K562 (cell line): ENCODE measurements around the gene GART. TPM values are rescaled to one million over a fixed set of nuclear protein-coding genes. Genes with fewer than 3 reads are reported as not detected.

Source experiments
- ATAC-seq: fragments of 200-7000 bp; cut with Tn5 transposase; 3 replicates; pipeline ENCODE4 v1.9.1; 2020; ENCODE audit warnings: moderate library complexity
- BruUV-seq: library from RNA; stranded (reverse); fragments of 400-500 nt; replicated peaks from 2 replicates; lab custom pipeline; 2021; lab: Mats Ljungman, UMichigan
- CTCF ChIA-PET: fragments of 300-600 bp; formaldehyde crosslinking; extraction: SDS; loops from one replicate; lab custom pipeline; 2021; ENCODE audit warnings: low intra/inter-chr PET ratio; lab: Yijun Ruan, JAX
- POLR2A ChIA-PET: fragments of 300-600, 350-650 bp; sonication (Branson Sonifier 250); formaldehyde crosslinking; extraction: SDS; loops from one replicate; lab custom pipeline; 2021; ENCODE audit warnings: antibody characterized with exemption, inconsistent platforms; lab: Yijun Ruan, JAX
- DNase-seq, 4 experiments: peaks; one replicate each; pipeline versions ENCODE4 v3.0.0 to v3.0.0-alpha.2; 2011 to 2018; ENCODE audit warnings: low spot score in 3 of 4, mixed read lengths in 3 of 4; ENCODE audit errors: extremely low read depth in 1 of 4
- FAIRE-seq: peaks from 2 replicates; lab custom pipeline; 2011; peaks lifted over from hg19 to GRCh38; lab: Jason Lieb, UNC
- H2AFZ ChIP-seq: 2 replicates; pipeline ENCODE4 v1.6.0; 2011; ENCODE audit warnings: low read depth, low read length, control low read depth, inconsistent platforms
- H3K27ac ChIP-seq: fragments of 200-600 bp; 3 replicates; pipeline ENCODE4 v1.8.0; 2011; ENCODE audit warnings: low read depth, mild to moderate bottlenecking, control low read depth, inconsistent platforms, low read length, moderate library complexity, mixed read lengths; ENCODE audit errors: extremely low read depth
- H3K27me3 ChIP-seq, 2 experiments: fragments of 300-600 bp in 1 of 2; 2 replicates in 1 of 2; 3 replicates in 1 of 2; pipeline versions ENCODE4 v1.6.0 to v1.8.0; 2011; ENCODE audit warnings: inconsistent platforms in 2 of 2, low read length in 2 of 2, mild to moderate bottlenecking in 1 of 2, mixed read lengths in 1 of 2, moderate library complexity in 1 of 2; ENCODE audit not compliant: control insufficient read depth in 2 of 2, insufficient read depth in 2 of 2
- H3K36me3 ChIP-seq: fragments of 300-600 bp; 3 replicates; pipeline ENCODE4 v1.8.0; 2011; ENCODE audit warnings: mild to moderate bottlenecking, low read length, inconsistent platforms; ENCODE audit not compliant: control insufficient read depth, insufficient read depth
- H3K4me1 ChIP-seq, 2 experiments: fragments of 200-600 bp in 1 of 2; replicated peaks in 1 of 2; 2 replicates in 1 of 2; 3 replicates in 1 of 2; pipeline versions ENCODE4 v1.5.1 to v1.8.0; 2011; ENCODE audit warnings: inconsistent platforms in 2 of 2, low read length in 2 of 2, mild to moderate bottlenecking in 1 of 2, mixed read lengths in 1 of 2, moderate library complexity in 1 of 2; ENCODE audit not compliant: control insufficient read depth in 2 of 2, insufficient read depth in 2 of 2
- H3K4me2 ChIP-seq: 2 replicates; pipeline ENCODE4 v1.6.1; 2011; ENCODE audit warnings: low read length, control low read depth, inconsistent platforms, mixed read lengths; ENCODE audit not compliant: insufficient read depth
- H3K4me3 ChIP-seq: fragments of 200-600 bp; sonication (generic), shearing (Covaris generic); 2 replicates; pipeline ENCODE4 v1.5.1; 2016; ENCODE audit warnings: control low read depth, inconsistent platforms
- H3K79me2 ChIP-seq: fragments of 200-600 bp; 3 replicates; pipeline ENCODE4 v1.8.0; 2011; ENCODE audit warnings: low read length, inconsistent platforms; ENCODE audit not compliant: control insufficient read depth, insufficient read depth
- H3K9ac ChIP-seq, 2 experiments: 2 replicates each; pipeline versions ENCODE4 v1.6.0 to v1.6.1; 2011; ENCODE audit warnings: low read depth in 2 of 2, low read length in 2 of 2, control low read depth in 1 of 2, inconsistent platforms in 1 of 2, mild to moderate bottlenecking in 1 of 2, mixed read lengths in 1 of 2; ENCODE audit not compliant: insufficient read depth in 1 of 2
- H3K9me1 ChIP-seq: one replicate; pipeline ENCODE4 v1.6.0; 2011; ENCODE audit warnings: inconsistent platforms, mild to moderate bottlenecking, low read length, moderate library complexity; ENCODE audit not compliant: control insufficient read depth, insufficient read depth
- H3K9me3 ChIP-seq: replicated peaks from 2 replicates; pipeline ENCODE4 v1.5.1; 2011; ENCODE audit warnings: low read depth, low read length, inconsistent platforms; ENCODE audit not compliant: control insufficient read depth, insufficient read depth
- H4K20me1 ChIP-seq: replicated peaks from 2 replicates; pipeline ENCODE4 v1.6.1; 2011; ENCODE audit warnings: low read length, inconsistent platforms, mixed read lengths; ENCODE audit not compliant: control insufficient read depth, insufficient read depth
- C11orf30 ChIP-seq: fragments of 450-650 bp; IDR thresholded peaks from 2 replicates; pipeline ENCODE4 v1.6.1; 2016; ENCODE audit warnings: low read depth, mild to moderate bottlenecking
- CREB3L1 ChIP-seq: fragments of 450-650 bp; IDR thresholded peaks from 2 replicates; pipeline ENCODE4 v1.6.1; 2014; ENCODE audit warnings: low read depth, mild to moderate bottlenecking, moderate library complexity, borderline replicate concordance
- CREM ChIP-seq: IDR thresholded peaks from 2 replicates; pipeline ENCODE4 v1.6.1; 2014; ENCODE audit warnings: antibody characterized with exemption, low read depth
- MAFF ChIP-seq: IDR thresholded peaks from 2 replicates; pipeline ENCODE4 v1.6.1; 2012; ENCODE audit warnings: low read length, improper control_type of control experiment
- MAFG ChIP-seq: fragments of 450-650 bp; conservative IDR thresholded peaks from 2 replicates; pipeline ENCODE4 v1.6.1; 2016; ENCODE audit warnings: missing genetic modification characterization, missing compliant biosample characterization
- MAFK ChIP-seq: IDR thresholded peaks from 2 replicates; pipeline ENCODE4 v1.6.1; 2011; ENCODE audit warnings: low read length, improper control_type of control experiment
- NR3C1 ChIP-seq: sonication (generic); formaldehyde crosslinking; IDR thresholded peaks from 2 replicates; pipeline ENCODE4 v1.8.1; 2022; ENCODE audit warnings: missing genetic modification reagents
- SREBF2 ChIP-seq: sonication (generic); formaldehyde crosslinking; IDR thresholded peaks from 2 replicates; pipeline ENCODE4 v1.4.0; 2020; ENCODE audit warnings: mild to moderate bottlenecking, missing genetic modification reagents
- TCF15 ChIP-seq: fragments of 250-450 bp; sonication (Bioruptor Pico); IDR thresholded peaks from 2 replicates; pipeline ENCODE4 v1.8.0; 2022; ENCODE audit warnings: moderate library complexity, mild to moderate bottlenecking, inconsistent platforms
- TCF3 ChIP-seq: sonication (generic); formaldehyde crosslinking; IDR thresholded peaks from 2 replicates; pipeline ENCODE4 v1.4.0; 2020; ENCODE audit warnings: mild to moderate bottlenecking, missing genetic modification reagents
- ZNF3 ChIP-seq: fragments of 250-450 bp; sonication (Bioruptor Pico); IDR thresholded peaks from 2 replicates; pipeline ENCODE4 v1.5.0; 2021; ENCODE audit warnings: mild to moderate bottlenecking, moderate library complexity
- ZNF311 ChIP-seq: fragments of 250-450 bp; sonication (Bioruptor Pico); IDR thresholded peaks from 2 replicates; pipeline ENCODE4 v1.4.0; 2020; ENCODE audit warnings: mild to moderate bottlenecking, moderate library complexity
- ZNF316 ChIP-seq: fragments of 450-650 bp; IDR thresholded peaks from 2 replicates; pipeline ENCODE4 v1.6.1; 2016
- ZNF347 ChIP-seq: fragments of 450-650 bp; formaldehyde crosslinking; IDR thresholded peaks from 2 replicates; pipeline ENCODE4 v1.4.0; 2020; ENCODE audit warnings: low read depth, mild to moderate bottlenecking, moderate library complexity
- ZNF639 ChIP-seq, 2 experiments: fragments of 200-800 bp in 1 of 2; sonication (Bioruptor generic) in 1 of 2; sonication (generic) in 1 of 2; formaldehyde crosslinking in 1 of 2; IDR thresholded peaks in 1 of 2; conservative IDR thresholded peaks in 1 of 2; 2 replicates each; pipeline versions ENCODE4 v1.5.0 to v1.6.1; 2016 to 2020; ENCODE audit warnings: missing compliant biosample characterization in 1 of 2, missing genetic modification characterization in 1 of 2, missing genetic modification reagents in 1 of 2
- ZNF778 ChIP-seq: fragments of 450-650 bp; formaldehyde crosslinking; IDR thresholded peaks from 2 replicates; pipeline ENCODE4 v1.4.0; 2020; ENCODE audit warnings: mild to moderate bottlenecking, moderate library complexity
- WGBS: fragments of 100-300 bp; shearing (Covaris generic); methylation state at CpG from one replicate; pipeline ENCODE4 v1.1.6; 2016; ENCODE audit warnings: low coverage, mixed read lengths; ENCODE audit not compliant: insufficient coverage; ENCODE audit errors: missing lambda C conversion rate; 5-methylcytosine and 5-hydroxymethylcytosine counted together
- in situ Hi-C: fragments of 300-500 bp; cut with MboI; formaldehyde crosslinking; loops from 4 replicates; pipeline ENCODE4 v1.15.0; 2018; ENCODE audit warnings: inconsistent platforms, mixed read lengths
- intact Hi-C: fragments of 100-400 bp; cut with micrococcal nuclease; formaldehyde crosslinking; loops from 2 replicates; pipeline ENCODE4 v1.14.2; 2022
- polyA plus RNA-seq, 8 experiments: library from polyadenylated mRNA; depleted of rRNA in 4 of 8; stranded (reverse) in 5 of 8; unstranded in 3 of 8; fragments of >200 nt; fragmentation: Nextera tagmentation in 2 of 8; fragmentation: Illumina TruSeq in 1 of 8; extraction: Ambion mirVana in 2 of 8; extraction: Trizol in 1 of 8; gene quantifications; 2 replicates each; pipeline versions ENCODE4 v1.2.1 to v1.2.3, GENCODE V29; 2011 to 2014; ENCODE audit warnings: inconsistent platforms in 1 of 8, missing spikeins in 1 of 8
- total RNA-seq, 7 experiments: library from RNA; depleted of rRNA in 6 of 7; stranded (reverse); fragments of >200 nt in 6 of 7; fragmentation: Illumina TruSeq in 2 of 7; extraction: Trizol in 2 of 7; gene quantifications; 2 replicates each; pipeline versions ENCODE4 v1.2.1 to v1.2.3, GENCODE V29; 2011 to 2021; ENCODE audit warnings: low replicate concordance in 1 of 7
- TF ChIP-seq, protein P1 (sequence below): sonication (generic); formaldehyde crosslinking; IDR thresholded peaks from 2 replicates; pipeline ENCODE4 v1.9.0; 2022; ENCODE audit warnings: mild to moderate bottlenecking, missing genetic modification reagents
- TF ChIP-seq, protein P2 (sequence below): fragments of 250-450 bp; sonication (Bioruptor Pico); IDR thresholded peaks from 2 replicates; pipeline ENCODE4 v1.8.0; 2022; ENCODE audit warnings: inconsistent platforms

GART gene
- total and polyA plus RNA-seq, 9 of the 15 experiments (the other 6 are each of a cell fraction or from before 2014, with no cell fraction given): 141 to 429 (median 349) TPM

DNA sequence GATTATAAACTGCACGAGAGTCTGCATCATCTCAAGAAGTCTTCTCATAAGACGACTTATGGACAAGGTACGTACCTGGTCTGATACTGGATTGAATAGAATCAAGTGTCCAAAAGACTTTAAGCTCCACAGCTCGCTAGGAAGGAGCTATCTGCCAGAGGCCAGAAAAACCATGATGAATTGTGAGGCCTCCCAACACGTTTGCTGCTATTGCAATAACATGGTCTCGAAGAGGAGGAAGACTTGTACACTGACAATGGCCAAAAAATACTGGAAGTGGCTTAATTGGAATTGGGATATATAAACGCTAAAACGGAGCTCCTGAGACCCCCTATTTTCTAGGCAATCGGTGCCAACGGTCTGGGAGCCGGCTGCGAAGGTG is 50.9 kb downstream of the GART start (continued):
- TF ChIP-seq ZNF639 (CRISPR knock-in tag; conservative IDR thresholded peaks at IDR 0.05 in 1 of 2, IDR thresholded peaks at IDR 0.05 in 1 of 2) (no peak), ZNF311 (CRISPR knock-in tag) (no peak), NR3C1 (CRISPR knock-in tag) (no peak)
- TF ChIP-seq, protein P1, sequence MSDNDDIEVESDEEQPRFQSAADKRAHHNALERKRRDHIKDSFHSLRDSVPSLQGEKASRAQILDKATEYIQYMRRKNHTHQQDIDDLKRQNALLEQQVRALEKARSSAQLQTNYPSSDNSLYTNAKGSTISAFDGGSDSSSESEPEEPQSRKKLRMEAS (CRISPR knock-in tag): no peak
- TF ChIP-seq, protein P2, sequence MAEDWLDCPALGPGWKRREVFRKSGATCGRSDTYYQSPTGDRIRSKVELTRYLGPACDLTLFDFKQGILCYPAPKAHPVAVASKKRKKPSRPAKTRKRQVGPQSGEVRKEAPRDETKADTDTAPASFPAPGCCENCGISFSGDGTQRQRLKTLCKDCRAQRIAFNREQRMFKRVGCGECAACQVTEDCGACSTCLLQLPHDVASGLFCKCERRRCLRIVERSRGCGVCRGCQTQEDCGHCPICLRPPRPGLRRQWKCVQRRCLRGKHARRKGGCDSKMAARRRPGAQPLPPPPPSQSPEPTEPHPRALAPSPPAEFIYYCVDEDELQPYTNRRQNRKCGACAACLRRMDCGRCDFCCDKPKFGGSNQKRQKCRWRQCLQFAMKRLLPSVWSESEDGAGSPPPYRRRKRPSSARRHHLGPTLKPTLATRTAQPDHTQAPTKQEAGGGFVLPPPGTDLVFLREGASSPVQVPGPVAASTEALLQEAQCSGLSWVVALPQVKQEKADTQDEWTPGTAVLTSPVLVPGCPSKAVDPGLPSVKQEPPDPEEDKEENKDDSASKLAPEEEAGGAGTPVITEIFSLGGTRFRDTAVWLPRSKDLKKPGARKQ (CRISPR knock-in tag): no peak

GRCh38 chr21:33488936-33489335 is 53.0 kb downstream of the GART start:
- no peaks in the 10 kb centered on the region for H3K9me3 ChIP-seq
- H3K27ac ChIP-seq: no peak overlapping the region
- no peak overlapping the region for H3K4me2 ChIP-seq
- no peak for ATAC-seq
- no peaks in the 10 kb centered on the region for H3K79me2 ChIP-seq
- no peaks in the 10 kb centered on the region for H4K20me1 ChIP-seq
- CTCF ChIA-PET: no interaction called here
- peaks cover 0 to 10% of the 10 kb centered on the region in 2 experiments; a peak in 2 of 5 replicates for H3K4me1 ChIP-seq
- intact Hi-C loops (no loop called here), in situ Hi-C loops (no loop called here)
- H2AFZ ChIP-seq: no peak overlapping the region
- H3K27me3 ChIP-seq: no peaks in the 10 kb centered on the region
- H3K9ac ChIP-seq: no peak overlapping the region
- no TSS peak for BruUV-seq
- H3K9me1 ChIP-seq: no peaks in the 10 kb centered on the region
- no peak for DNase-seq
- no peak overlapping the region for H3K4me3 ChIP-seq
- TF ChIP-seq C11orf30: peak; percentile 81
- no peak for TF ChIP-seq ZNF778 (CRISPR knock-in tag)
- no peak for TF ChIP-seq ZNF3 (CRISPR knock-in tag)
- TF ChIP-seq CREM: no peak
- no peak for TF ChIP-seq TCF15 (CRISPR knock-in tag)
- peak; percentile 81 for TF ChIP-seq MAFG (tag)
- TF ChIP-seq MAFK: peak; percentile 58
- peak; percentile 74 for TF ChIP-seq MAFF
- TF ChIP-seq CREB3L1: no peak
- no peak for TF ChIP-seq TCF3 (CRISPR knock-in tag)
- no peak for TF ChIP-seq ZNF347 (CRISPR knock-in tag)
- TF ChIP-seq SREBF2 (CRISPR knock-in tag): no peak
- TF ChIP-seq ZNF316: peak; percentile 89
- H3K36me3 ChIP-seq: no peaks in the 10 kb centered on the region
- FAIRE-seq: no peak
- POLR2A ChIA-PET: interaction anchor here (1.3 kb wide), 1 partner anchor 9 kb away, joined by 6 read pairs; the partner anchor contains the start of gene TMEM50B
- WGBS: 39% methylated on average over 4 of the region's 4 CpGs
